Kidney tubule cell (primary cell): Measurements from ENCODE around the gene NDOR1.

Experiments used
- DNase-seq: peaks from one replicate; pipeline ENCODE4 v3.0.0-alpha.2; 2018; ENCODE audit warnings: low spot score

Gene NDOR1

GRCh38 chr9:137244486-137245449, 39.3 kb downstream of the NDOR1 start:
- DNase-seq, result peak; percentile 37

GRCh38 chr9:137245450-137246421, 40.2 kb downstream of the NDOR1 start:
- DNase-seq, result no peak

GRCh38 chr9:137247135-137247915, 41.8 kb downstream of the NDOR1 start:
- peak; percentile 64 for DNase-seq

- DNase-seq, result no peak
These were observed 42.3 kb downstream of the NDOR1 start for GRCh38 chr9:137247916-137248175.

- DNase-seq, result no peak
These were observed 45.1 kb downstream of the NDOR1 start for GRCh38 chr9:137250329-137251193.

GRCh38 chr9:137251194-137251461, 45.6 kb downstream of the NDOR1 start, which contains the start of gene STPG3:
Gene STPG3 (plus strand): TSS chr9:137251286. CDS start chr9:137251287, 1 bp downstream.
- DNase-seq, result no peak

- DNase-seq, result no peak
These were observed 46.2 kb downstream of the NDOR1 start for GRCh38 chr9:137251490-137252268.

- no peak for DNase-seq
These were observed 47.3 kb downstream of the NDOR1 start for GRCh38 chr9:137252555-137253506.

GRCh38 chr9:137253717-137254623, 48.5 kb downstream of the NDOR1 start:
- peak; percentile 30 for DNase-seq

- peak; percentile 90 for DNase-seq
These were observed 49.3 kb downstream of the NDOR1 start, which contains the start of gene NELFB for GRCh38 chr9:137254624-137255447. Gene NELFB (plus strand): TSS chr9:137255327.

- peak; percentile 58 for DNase-seq
These were observed 50.1 kb downstream of the NDOR1 start for GRCh38 chr9:137255448-137256114.

GRCh38 chr9:137256362-137256761, 50.9 kb downstream of the NDOR1 start:
- DNase-seq, result no peak

GRCh38 chr9:137256856-137257255, 51.4 kb downstream of the NDOR1 start:
- DNase-seq, result no peak

GRCh38 chr9:137262173-137262908, 56.8 kb downstream of the NDOR1 start:
- peak; percentile 33 for DNase-seq

GRCh38 chr9:137262909-137263285, 57.4 kb downstream of the NDOR1 start:
- DNase-seq, result no peak

- DNase-seq, result no peak
These were observed 58.0 kb downstream of the NDOR1 start for GRCh38 chr9:137263506-137263905.
